Endodermal cell (in vitro differentiated cells): Measurements from ENCODE around the gene TNFAIP6. TPM values are rescaled to one million over a fixed set of nuclear protein-coding genes. Genes with fewer than 3 reads are reported as not detected.

Experiments used
- DNase-seq: peaks from one replicate; pipeline ENCODE4 v3.0.0-alpha.2; 2017
- H3K27ac ChIP-seq: 2 replicates; pipeline ENCODE4 v1.5.1; 2013; ENCODE audit warnings: mild to moderate bottlenecking, low read depth, low read length, moderate library complexity
- H3K27me3 ChIP-seq: 2 replicates; pipeline ENCODE4 v1.6.1; 2013; ENCODE audit warnings: mild to moderate bottlenecking, low read length, moderate library complexity; ENCODE audit not compliant: insufficient read depth, control insufficient read depth, poor library complexity, severe bottlenecking
- H3K36me3 ChIP-seq: 2 replicates; pipeline ENCODE4 v1.7.0; 2013; ENCODE audit warnings: mild to moderate bottlenecking, low read length, moderate library complexity; ENCODE audit not compliant: control insufficient read depth, insufficient read depth
- H3K4me1 ChIP-seq: one replicate; pipeline ENCODE4 v1.7.0; 2013; ENCODE audit warnings: low read length; ENCODE audit not compliant: control insufficient read depth, insufficient read depth
- H3K4me3 ChIP-seq: 2 replicates; pipeline ENCODE4 v1.5.1; 2013; ENCODE audit warnings: mild to moderate bottlenecking, low read length, moderate library complexity
- H3K9ac ChIP-seq: 2 replicates; pipeline ENCODE4 v1.6.1; 2013; ENCODE audit warnings: mild to moderate bottlenecking, low read length, moderate library complexity; ENCODE audit not compliant: poor library complexity, severe bottlenecking; ENCODE audit errors: extremely low read depth
- H3K9me3 ChIP-seq: 2 replicates; pipeline ENCODE4 v1.6.1; 2013; ENCODE audit warnings: mild to moderate bottlenecking, low read length, moderate library complexity; ENCODE audit not compliant: control insufficient read depth
- H3K27ac Mint-ChIP-seq: 2 replicates; pipeline ENCODE4 v1.8.0; 2020; ENCODE audit warnings: mixed read lengths
- H3K27me3 Mint-ChIP-seq: 2 replicates; pipeline ENCODE4 v1.8.0; 2021; ENCODE audit warnings: mild to moderate bottlenecking, mixed read lengths; ENCODE audit not compliant: insufficient read depth
- H3K36me3 Mint-ChIP-seq: 2 replicates; pipeline ENCODE4 v1.8.0; 2020; ENCODE audit warnings: low read depth, mixed read lengths
- H3K4me1 Mint-ChIP-seq: 2 replicates; pipeline ENCODE4 v1.8.0; 2020; ENCODE audit warnings: mixed read lengths
- H3K4me3 Mint-ChIP-seq: 2 replicates; pipeline ENCODE4 v1.8.0; 2020; ENCODE audit warnings: mild to moderate bottlenecking, moderate library complexity, mixed read lengths
- H3K9me3 Mint-ChIP-seq: 2 replicates; pipeline ENCODE4 v1.8.0; 2020; ENCODE audit warnings: mild to moderate bottlenecking, mixed read lengths
- CTCF ChIP-seq: fragments of 200-600 bp; sonication (generic); conservative IDR thresholded peaks from 2 replicates; pipeline ENCODE4 v1.5.0; 2021; ENCODE audit warnings: antibody characterized with exemption, mild to moderate bottlenecking
- WGBS, 2 experiments: methylation state at CpG; one replicate each; pipeline versions ENCODE4 v1.1.5 to v1.1.7; 2013; ENCODE audit warnings: missing lambda C conversion rate in 2 of 2, mixed read lengths in 1 of 2; ENCODE audit not compliant: insufficient coverage in 1 of 2, insufficient read length in 1 of 2; 5-methylcytosine and 5-hydroxymethylcytosine counted together
- total RNA-seq, 2 donors: library from RNA; stranded (reverse); fragmentation: NEBNext Ultra II Directional in 1 of 2; extraction: Animal tissue kit (Norgen Biotek cat#: 25700) in 1 of 2; gene quantifications; 2 replicates in 1 of 2; 3 replicates in 1 of 2; pipeline ENCODE4 v1.2.1, GENCODE V29; 2021

Gene TNFAIP6
- total RNA-seq, 2 donors from 2014 or later: not detected

GRCh38 chr2:151358166-151358970, 976 bp downstream of the TNFAIP6 start:
- Histone ChIP-seq H3K27ac (no peak overlapping the region), H3K27me3 (no peaks in the 10 kb centered on the region), H3K4me3 (no peak overlapping the region), H3K9me3 (no peaks in the 10 kb centered on the region), H3K4me1 (no peaks in the 10 kb centered on the region), H3K9ac (no peak overlapping the region), H3K36me3 (no peaks in the 10 kb centered on the region)
- WGBS, 2 experiments: 87 to 88% methylated on average over 3 to 4 of the region's 4 CpGs
- H3K9me3 Mint-ChIP-seq: no peaks in the 10 kb centered on the region
- no peak overlapping the region for H3K27ac Mint-ChIP-seq
- TF ChIP-seq CTCF: no peak
- no peaks in the 10 kb centered on the region for H3K36me3 Mint-ChIP-seq
- H3K27me3 Mint-ChIP-seq: no peaks in the 10 kb centered on the region
- H3K4me3 Mint-ChIP-seq: no peak overlapping the region
- no peak for DNase-seq
- peaks cover 3% of the 10 kb centered on the region for H3K4me1 Mint-ChIP-seq

GRCh38 chr2:151359768-151360461, 2.5 kb downstream of the TNFAIP6 start:
- TF ChIP-seq CTCF: no peak

GRCh38 chr2:151361674-151362370, 4.4 kb downstream of the TNFAIP6 start:
- H3K9ac ChIP-seq: no peak overlapping the region
- Mint-ChIP-seq H3K9me3 (no peaks in the 10 kb centered on the region), H3K27ac (no peak overlapping the region), H3K27me3 (no peaks in the 10 kb centered on the region), H3K4me1 (peaks cover 3% of the 10 kb centered on the region), H3K4me3 (no peak overlapping the region), H3K36me3 (no peaks in the 10 kb centered on the region)
- H3K27ac ChIP-seq: no peak overlapping the region
- H3K4me3 ChIP-seq: no peak overlapping the region
- no peaks in the 10 kb centered on the region for H3K36me3 ChIP-seq
- WGBS, 2 experiments: 93 to 100% methylated on average over 2 to 3 of the region's 3 CpGs
- no peaks in the 10 kb centered on the region for H3K9me3 ChIP-seq
- H3K4me1 ChIP-seq: no peaks in the 10 kb centered on the region
- DNase-seq: no peak
- no peaks in the 10 kb centered on the region for H3K27me3 ChIP-seq
- no peak for TF ChIP-seq CTCF

More at GRCh38 chr2:151359768-151360461, 2.5 kb downstream of the TNFAIP6 start:
- Histone ChIP-seq H3K27ac (no peak overlapping the region), H3K4me1 (no peaks in the 10 kb centered on the region), H3K36me3 (no peaks in the 10 kb centered on the region), H3K4me3 (no peak overlapping the region), H3K27me3 (no peaks in the 10 kb centered on the region), H3K9me3 (no peaks in the 10 kb centered on the region), H3K9ac (no peak overlapping the region)
- WGBS, 2 experiments: 83 to 88% methylated on average over 3 of the region's 4 CpGs
- Mint-ChIP-seq H3K27ac (no peak overlapping the region), H3K9me3 (no peaks in the 10 kb centered on the region), H3K36me3 (no peaks in the 10 kb centered on the region), H3K4me3 (no peak overlapping the region), H3K4me1 (peaks cover 3% of the 10 kb centered on the region), H3K27me3 (no peaks in the 10 kb centered on the region)
- DNase-seq: no peak
